GM23248 (cell line): ENCODE results near the gene CDK16. TPM values are rescaled to one million over a fixed set of nuclear protein-coding genes. Genes with fewer than 3 reads are reported as not detected.

ENCODE experiments used
- DNase-seq: peaks from one replicate; pipeline ENCODE4 v3.0.0-alpha.2; 2015
- H2AFZ ChIP-seq: fragments of 200-600 bp; sonication (generic); 2 replicates; pipeline ENCODE4 v1.6.1; 2016; ENCODE audit warnings: antibody characterized with exemption
- H3F3A ChIP-seq: fragments of 200-600 bp; sonication (generic); 2 replicates; pipeline ENCODE4 v1.6.1; 2016; ENCODE audit warnings: mild to moderate bottlenecking, antibody characterized with exemption, mixed run types; ENCODE audit not compliant: insufficient read depth
- H3K27ac ChIP-seq: fragments of 200-600 bp; sonication (generic); 2 replicates; pipeline ENCODE4 v1.5.1; 2016; ENCODE audit warnings: mild to moderate bottlenecking
- H3K27me3 ChIP-seq: fragments of 200-600 bp; sonication (generic); replicated peaks from 2 replicates; pipeline ENCODE4 v1.6.1; 2016; ENCODE audit warnings: mild to moderate bottlenecking; ENCODE audit not compliant: insufficient read depth
- H3K36me3 ChIP-seq: fragments of 200-600 bp; sonication (generic); 2 replicates; pipeline ENCODE4 v1.6.1; 2016; ENCODE audit warnings: low read depth, mild to moderate bottlenecking
- H3K4me1 ChIP-seq: fragments of 200-600 bp; sonication (generic); 2 replicates; pipeline ENCODE4 v1.6.1; 2016; ENCODE audit warnings: mild to moderate bottlenecking; ENCODE audit not compliant: insufficient read depth
- H3K4me2 ChIP-seq: fragments of 200-600 bp; sonication (generic); one replicate; pipeline ENCODE4 v1.6.1; 2016; ENCODE audit warnings: mild to moderate bottlenecking; ENCODE audit not compliant: unreplicated experiment
- H3K4me3 ChIP-seq: fragments of 200-600 bp; sonication (generic); 2 replicates; pipeline ENCODE4 v1.5.1; 2016; ENCODE audit warnings: mild to moderate bottlenecking
- H3K79me2 ChIP-seq: fragments of 200-600 bp; sonication (generic); 2 replicates; pipeline ENCODE4 v1.6.1; 2016; ENCODE audit warnings: mild to moderate bottlenecking; ENCODE audit not compliant: insufficient read depth
- H3K9ac ChIP-seq: fragments of 200-600 bp; sonication (generic); 2 replicates; pipeline ENCODE4 v1.6.1; 2016; ENCODE audit warnings: mild to moderate bottlenecking
- H3K9me2 ChIP-seq: fragments of 200-600 bp; sonication (generic); 2 replicates; pipeline ENCODE4 v1.6.1; 2016; ENCODE audit warnings: mixed run types, mild to moderate bottlenecking, moderate library complexity; ENCODE audit not compliant: insufficient read depth
- H3K9me3 ChIP-seq: fragments of 200-600 bp; sonication (generic); one replicate; pipeline ENCODE4 v1.6.1; 2017; ENCODE audit warnings: low read depth
- H4K20me1 ChIP-seq: fragments of 200-600 bp; sonication (generic); 2 replicates; pipeline ENCODE4 v1.6.0; 2016; ENCODE audit not compliant: insufficient read depth
- EZH2 ChIP-seq: fragments of 200-600 bp; sonication (generic); IDR thresholded peaks from 2 replicates; pipeline ENCODE4 v1.6.1; 2018; ENCODE audit warnings: antibody characterized with exemption, mild to moderate bottlenecking; ENCODE audit not compliant: insufficient read depth, poor library complexity, severe bottlenecking
- EZH2phosphoT487 ChIP-seq: fragments of 200-600 bp; sonication (generic); IDR thresholded peaks from 2 replicates; pipeline ENCODE4 v1.6.1; 2018; ENCODE audit warnings: antibody characterized with exemption, moderate library complexity, mild to moderate bottlenecking, low read depth; ENCODE audit not compliant: insufficient read depth
- WGBS, 2 experiments: methylation state at CpG; one replicate each; pipeline ENCODE4 v1.1.6; 2015 to 2017; ENCODE audit warnings: low lambda C conversion rate in 2 of 2, low coverage in 1 of 2; ENCODE audit errors: missing lambda C conversion rate in 2 of 2; 5-methylcytosine and 5-hydroxymethylcytosine counted together
- in situ Hi-C: fragments of 300-500 bp; cut with MboI; formaldehyde crosslinking; loops from 2 replicates; pipeline ENCODE4 v1.15.0; 2020
- polyA plus RNA-seq: library from polyadenylated mRNA; unstranded; fragments of >200 nt; fragmentation: Nextera tagmentation; extraction: Ambion mirVana; gene quantifications from 2 replicates; pipeline ENCODE4 v1.2.1, GENCODE V29; 2016
- total RNA-seq: library from RNA; depleted of rRNA; stranded (reverse); fragments of >200 nt; shearing (Covaris generic); gene quantifications from 2 replicates; pipeline ENCODE4 v1.2.3, GENCODE V29; 2014

The CDK16 gene
- total and polyA plus RNA-seq, 2 experiments from 2014 or later: 97.8 to 103 TPM

- in situ Hi-C loops: no loop called here
- peaks cover 11% of the 10 kb centered on the region; the same call in 1 of the 2 replicates for H3K4me1 ChIP-seq
- H3K27ac ChIP-seq: no peak overlapping the region
- no peak overlapping the region for H3K4me3 ChIP-seq
- H3F3A ChIP-seq: peaks cover 9% of the 10 kb centered on the region; the same call in 1 of the 2 replicates
- no peak overlapping the region for H3K4me2 ChIP-seq
- TF ChIP-seq EZH2phosphoT487 (no peak), EZH2 (no peak)
- no peaks in the 10 kb centered on the region for H3K27me3 ChIP-seq
- no peak overlapping the region for H2AFZ ChIP-seq
- H3K79me2 ChIP-seq: peaks cover 33% of the 10 kb centered on the region
- no peaks in the 10 kb centered on the region for H3K9me2 ChIP-seq
- H3K9me3 ChIP-seq: no peaks in the 10 kb centered on the region
- H3K36me3 ChIP-seq: no peaks in the 10 kb centered on the region
- H4K20me1 ChIP-seq: no peaks in the 10 kb centered on the region
- no peak for DNase-seq
- WGBS, 2 experiments: 67 to 92% methylated on average over 1 to 2 of the region's 2 CpGs
- H3K9ac ChIP-seq: no peak overlapping the region
Measured at GRCh38 chrX:47231167-47231566, 12.7 kb downstream of the CDK16 start.

- in situ Hi-C loops: no loop called here
Measured at GRCh38 chrX:47232197-47232802, 13.8 kb downstream of the CDK16 start.

GRCh38 chrX:47232803-47233332 is 14.4 kb downstream of the CDK16 start, which contains the start of gene USP11:
USP11 (plus strand) TSS chrX:47233009; CDS start chrX:47233044, 35 bp downstream.
- Histone ChIP-seq H3K36me3 (no peaks in the 10 kb centered on the region), H3K9ac (peak within 1 kb of the TSS; percentile 100), H3K27me3 (no peaks in the 10 kb centered on the region), H4K20me1 (no peaks in the 10 kb centered on the region), H3K4me2 (peak within 1 kb of the TSS; percentile 86), H3K9me3 (no peaks in the 10 kb centered on the region), H3F3A (peaks cover 9% of the 10 kb centered on the region; the same call in 1 of the 2 replicates), H3K4me3 (peak within 1 kb of the TSS; percentile 94), H3K9me2 (no peaks in the 10 kb centered on the region), H3K79me2 (peaks cover 50% of the 10 kb centered on the region), H3K27ac (peak within 1 kb of the TSS; percentile 99), H3K4me1 (peaks cover 11% of the 10 kb centered on the region; the same call in 1 of the 2 replicates), H2AFZ (peak within 1 kb of the TSS; percentile 58)
- TF ChIP-seq EZH2 (no peak), EZH2phosphoT487 (no peak)
- in situ Hi-C loops: no loop called here
- WGBS, 2 experiments: 1 to 2% methylated on average over 28 to 42 of the region's 46 CpGs
- DNase-seq: peak; percentile 57

More at GRCh38 chrX:47232197-47232802, 13.8 kb downstream of the CDK16 start:
- Histone ChIP-seq H3K79me2 (peaks cover 44% of the 10 kb centered on the region), H3K4me3 (peak overlapping the region; percentile 94), H3K9me3 (no peaks in the 10 kb centered on the region), H3F3A (peaks cover 9% of the 10 kb centered on the region; the same call in 1 of the 2 replicates), H3K36me3 (no peaks in the 10 kb centered on the region), H2AFZ (peak overlapping the region; percentile 58), H3K4me1 (peaks cover 11% of the 10 kb centered on the region; the same call in 1 of the 2 replicates), H3K9me2 (no peaks in the 10 kb centered on the region), H3K27me3 (no peaks in the 10 kb centered on the region), H4K20me1 (no peaks in the 10 kb centered on the region), H3K9ac (peak overlapping the region; percentile 100), H3K27ac (peak overlapping the region; percentile 99), H3K4me2 (peak overlapping the region; percentile 76)
- WGBS, 2 experiments: 68 to 70% methylated on average over 5 to 8 of the region's 8 CpGs
- no peak for TF ChIP-seq EZH2
- no peak for TF ChIP-seq EZH2phosphoT487
- DNase-seq: no peak

- H3K9ac ChIP-seq: peak overlapping the region; percentile 100
- H3F3A ChIP-seq: peaks cover 9% of the 10 kb centered on the region; the same call in 1 of the 2 replicates
- H3K4me3 ChIP-seq: peak overlapping the region; percentile 94
- WGBS, 2 experiments: 0 to 1% methylated on average over 15 to 43 of the region's 51 CpGs
- H3K4me2 ChIP-seq: peak overlapping the region; percentile 86
- H3K9me2 ChIP-seq: no peaks in the 10 kb centered on the region
- no peaks in the 10 kb centered on the region for H3K27me3 ChIP-seq
- peak overlapping the region; percentile 99 for H3K27ac ChIP-seq
- H3K4me1 ChIP-seq: peaks cover 11% of the 10 kb centered on the region; the same call in 1 of the 2 replicates
- H3K79me2 ChIP-seq: peaks cover 56% of the 10 kb centered on the region
- DNase-seq: peak; percentile 96
- in situ Hi-C loops: no loop called here
- H3K36me3 ChIP-seq: no peaks in the 10 kb centered on the region
- no peak overlapping the region; the same call in 1 of the 2 replicates for H2AFZ ChIP-seq
- TF ChIP-seq EZH2 (no peak), EZH2phosphoT487 (no peak)
- H4K20me1 ChIP-seq: no peaks in the 10 kb centered on the region
- no peaks in the 10 kb centered on the region for H3K9me3 ChIP-seq
Measured at GRCh38 chrX:47233333-47234113, 15.0 kb downstream of the CDK16 start.
